ENCODE measurements around the gene THRAP3. TPM values are rescaled to one million over a fixed set of nuclear protein-coding genes. Genes with fewer than 3 reads are reported as not detected.

The THRAP3 gene
- total RNA-seq, 1 experiment from 2014 or later: 160 TPM

DNA sequence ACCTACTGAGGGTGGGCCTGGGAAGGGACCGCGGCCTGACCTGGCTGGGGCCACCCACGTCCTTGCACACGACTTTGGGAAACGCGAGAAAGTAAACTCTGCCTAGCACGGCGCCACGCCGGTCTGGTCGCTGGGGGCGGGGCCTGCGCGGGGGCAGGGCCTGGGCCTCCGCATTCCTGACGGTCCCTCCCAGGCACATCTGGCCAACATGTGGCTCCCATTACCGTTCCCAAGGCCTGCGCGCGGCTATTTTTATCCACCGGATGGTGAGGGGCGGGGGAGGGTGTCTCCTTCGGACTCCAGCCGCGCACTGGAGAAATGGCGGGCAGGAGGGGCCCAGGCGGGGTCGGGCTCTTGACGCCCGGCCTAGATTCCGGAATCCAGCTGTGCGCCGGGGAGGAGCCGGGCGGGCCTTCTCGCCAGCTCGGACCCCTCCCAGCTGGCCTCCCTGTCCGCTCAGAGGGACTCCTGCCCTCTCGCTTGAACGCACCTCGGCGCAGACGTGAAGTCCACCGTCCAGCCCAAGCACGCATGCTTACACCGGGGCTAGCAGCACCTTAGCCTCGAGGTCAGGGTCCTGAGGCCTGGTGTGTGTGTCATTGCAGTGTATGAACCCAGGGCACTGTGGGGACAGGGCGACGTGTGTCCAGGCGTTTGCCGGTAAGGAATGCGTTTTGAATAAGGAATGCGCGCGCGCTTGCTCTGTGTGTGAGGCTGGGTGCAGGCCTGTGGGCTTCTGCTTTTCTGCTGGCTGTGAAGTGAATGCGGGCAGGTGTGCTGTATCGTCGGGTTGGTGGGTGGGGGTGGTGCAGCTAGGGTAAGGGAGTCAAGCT lies 97.1 kb downstream of the THRAP3 start (continued):
- no peak for TF ChIP-seq FOXJ3 (CRISPR knock-in tag; IDR thresholded peaks at IDR 0.05; ENCODE audit: borderline replicate concordance)
- no peak for TF ChIP-seq RELA (CRISPR knock-in tag; IDR thresholded peaks at IDR 0.05; ENCODE audit: borderline replicate concordance)
- no peak for TF ChIP-seq PRRX2 (CRISPR knock-in tag; IDR thresholded peaks at IDR 0.05)
- TF ChIP-seq NFYB (CRISPR knock-in tag; conservative IDR thresholded peaks at IDR 0.05; ENCODE audit: low read depth): no peak
- TF ChIP-seq IRF2 (CRISPR knock-in tag; IDR thresholded peaks at IDR 0.05; ENCODE audit: borderline replicate concordance, low read depth): 0 out of 2 replicates have a peak, but pooled peaks have one; percentile 49
- TF ChIP-seq, protein P1, sequence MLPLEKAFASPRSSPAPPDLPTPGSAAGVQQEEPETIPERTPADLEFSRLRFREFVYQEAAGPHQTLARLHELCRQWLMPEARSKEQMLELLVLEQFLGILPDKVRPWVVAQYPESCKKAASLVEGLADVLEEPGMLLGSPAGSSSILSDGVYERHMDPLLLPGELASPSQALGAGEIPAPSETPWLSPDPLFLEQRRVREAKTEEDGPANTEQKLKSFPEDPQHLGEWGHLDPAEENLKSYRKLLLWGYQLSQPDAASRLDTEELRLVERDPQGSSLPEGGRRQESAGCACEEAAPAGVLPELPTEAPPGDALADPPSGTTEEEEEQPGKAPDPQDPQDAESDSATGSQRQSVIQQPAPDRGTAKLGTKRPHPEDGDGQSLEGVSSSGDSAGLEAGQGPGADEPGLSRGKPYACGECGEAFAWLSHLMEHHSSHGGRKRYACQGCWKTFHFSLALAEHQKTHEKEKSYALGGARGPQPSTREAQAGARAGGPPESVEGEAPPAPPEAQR (CRISPR knock-in tag; IDR thresholded peaks at IDR 0.05): no peak
- TF ChIP-seq, protein P2, sequence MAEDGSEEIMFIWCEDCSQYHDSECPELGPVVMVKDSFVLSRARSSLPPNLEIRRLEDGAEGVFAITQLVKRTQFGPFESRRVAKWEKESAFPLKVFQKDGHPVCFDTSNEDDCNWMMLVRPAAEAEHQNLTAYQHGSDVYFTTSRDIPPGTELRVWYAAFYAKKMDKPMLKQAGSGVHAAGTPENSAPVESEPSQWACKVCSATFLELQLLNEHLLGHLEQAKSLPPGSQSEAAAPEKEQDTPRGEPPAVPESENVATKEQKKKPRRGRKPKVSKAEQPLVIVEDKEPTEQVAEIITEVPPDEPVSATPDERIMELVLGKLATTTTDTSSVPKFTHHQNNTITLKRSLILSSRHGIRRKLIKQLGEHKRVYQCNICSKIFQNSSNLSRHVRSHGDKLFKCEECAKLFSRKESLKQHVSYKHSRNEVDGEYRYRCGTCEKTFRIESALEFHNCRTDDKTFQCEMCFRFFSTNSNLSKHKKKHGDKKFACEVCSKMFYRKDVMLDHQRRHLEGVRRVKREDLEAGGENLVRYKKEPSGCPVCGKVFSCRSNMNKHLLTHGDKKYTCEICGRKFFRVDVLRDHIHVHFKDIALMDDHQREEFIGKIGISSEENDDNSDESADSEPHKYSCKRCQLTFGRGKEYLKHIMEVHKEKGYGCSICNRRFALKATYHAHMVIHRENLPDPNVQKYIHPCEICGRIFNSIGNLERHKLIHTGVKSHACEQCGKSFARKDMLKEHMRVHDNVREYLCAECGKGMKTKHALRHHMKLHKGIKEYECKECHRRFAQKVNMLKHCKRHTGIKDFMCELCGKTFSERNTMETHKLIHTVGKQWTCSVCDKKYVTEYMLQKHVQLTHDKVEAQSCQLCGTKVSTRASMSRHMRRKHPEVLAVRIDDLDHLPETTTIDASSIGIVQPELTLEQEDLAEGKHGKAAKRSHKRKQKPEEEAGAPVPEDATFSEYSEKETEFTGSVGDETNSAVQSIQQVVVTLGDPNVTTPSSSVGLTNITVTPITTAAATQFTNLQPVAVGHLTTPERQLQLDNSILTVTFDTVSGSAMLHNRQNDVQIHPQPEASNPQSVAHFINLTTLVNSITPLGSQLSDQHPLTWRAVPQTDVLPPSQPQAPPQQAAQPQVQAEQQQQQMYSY (CRISPR knock-in tag; IDR thresholded peaks at IDR 0.05): 0 out of 2 replicates have a peak, but pooled peaks have one; percentile 27
- no peak for TF ChIP-seq ZNF317 (CRISPR knock-in tag; IDR thresholded peaks at IDR 0.05; ENCODE audit: borderline replicate concordance, low read depth)
- TF ChIP-seq ZNF232 (CRISPR knock-in tag; IDR thresholded peaks at IDR 0.05): peak; percentile 89
- no peak for TF ChIP-seq GTF2I (CRISPR knock-in tag; conservative IDR thresholded peaks at IDR 0.05)
- TF ChIP-seq ZBTB21 (CRISPR knock-in tag; IDR thresholded peaks at IDR 0.05; ENCODE audit: borderline replicate concordance): peak; percentile 66; the same call in 1 of the 2 replicates
- TF ChIP-seq, protein P3, sequence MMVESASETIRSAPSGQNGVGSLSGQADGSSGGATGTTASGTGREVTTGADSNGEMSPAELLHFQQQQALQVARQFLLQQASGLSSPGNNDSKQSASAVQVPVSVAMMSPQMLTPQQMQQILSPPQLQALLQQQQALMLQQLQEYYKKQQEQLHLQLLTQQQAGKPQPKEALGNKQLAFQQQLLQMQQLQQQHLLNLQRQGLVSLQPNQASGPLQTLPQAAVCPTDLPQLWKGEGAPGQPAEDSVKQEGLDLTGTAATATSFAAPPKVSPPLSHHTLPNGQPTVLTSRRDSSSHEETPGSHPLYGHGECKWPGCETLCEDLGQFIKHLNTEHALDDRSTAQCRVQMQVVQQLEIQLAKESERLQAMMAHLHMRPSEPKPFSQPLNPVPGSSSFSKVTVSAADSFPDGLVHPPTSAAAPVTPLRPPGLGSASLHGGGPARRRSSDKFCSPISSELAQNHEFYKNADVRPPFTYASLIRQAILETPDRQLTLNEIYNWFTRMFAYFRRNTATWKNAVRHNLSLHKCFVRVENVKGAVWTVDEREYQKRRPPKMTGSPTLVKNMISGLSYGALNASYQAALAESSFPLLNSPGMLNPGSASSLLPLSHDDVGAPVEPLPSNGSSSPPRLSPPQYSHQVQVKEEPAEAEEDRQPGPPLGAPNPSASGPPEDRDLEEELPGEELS (CRISPR knock-in tag; IDR thresholded peaks at IDR 0.05): peak; percentile 78
- no peak for TF ChIP-seq NR1H2 (CRISPR knock-in tag; IDR thresholded peaks at IDR 0.05)
- peak; percentile 89 for TF ChIP-seq MYBL2 (CRISPR knock-in tag; IDR thresholded peaks at IDR 0.05)
- peak; percentile 95 for TF ChIP-seq ETV6 (CRISPR knock-in tag; IDR thresholded peaks at IDR 0.05)
- TF ChIP-seq RORB (CRISPR knock-in tag; IDR thresholded peaks at IDR 0.05): no peak
- TF ChIP-seq, protein P4, sequence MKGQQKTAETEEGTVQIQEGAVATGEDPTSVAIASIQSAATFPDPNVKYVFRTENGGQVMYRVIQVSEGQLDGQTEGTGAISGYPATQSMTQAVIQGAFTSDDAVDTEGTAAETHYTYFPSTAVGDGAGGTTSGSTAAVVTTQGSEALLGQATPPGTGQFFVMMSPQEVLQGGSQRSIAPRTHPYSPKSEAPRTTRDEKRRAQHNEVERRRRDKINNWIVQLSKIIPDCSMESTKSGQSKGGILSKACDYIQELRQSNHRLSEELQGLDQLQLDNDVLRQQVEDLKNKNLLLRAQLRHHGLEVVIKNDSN (CRISPR knock-in tag; IDR thresholded peaks at IDR 0.05): peak; percentile 49
- TF ChIP-seq, protein P5, sequence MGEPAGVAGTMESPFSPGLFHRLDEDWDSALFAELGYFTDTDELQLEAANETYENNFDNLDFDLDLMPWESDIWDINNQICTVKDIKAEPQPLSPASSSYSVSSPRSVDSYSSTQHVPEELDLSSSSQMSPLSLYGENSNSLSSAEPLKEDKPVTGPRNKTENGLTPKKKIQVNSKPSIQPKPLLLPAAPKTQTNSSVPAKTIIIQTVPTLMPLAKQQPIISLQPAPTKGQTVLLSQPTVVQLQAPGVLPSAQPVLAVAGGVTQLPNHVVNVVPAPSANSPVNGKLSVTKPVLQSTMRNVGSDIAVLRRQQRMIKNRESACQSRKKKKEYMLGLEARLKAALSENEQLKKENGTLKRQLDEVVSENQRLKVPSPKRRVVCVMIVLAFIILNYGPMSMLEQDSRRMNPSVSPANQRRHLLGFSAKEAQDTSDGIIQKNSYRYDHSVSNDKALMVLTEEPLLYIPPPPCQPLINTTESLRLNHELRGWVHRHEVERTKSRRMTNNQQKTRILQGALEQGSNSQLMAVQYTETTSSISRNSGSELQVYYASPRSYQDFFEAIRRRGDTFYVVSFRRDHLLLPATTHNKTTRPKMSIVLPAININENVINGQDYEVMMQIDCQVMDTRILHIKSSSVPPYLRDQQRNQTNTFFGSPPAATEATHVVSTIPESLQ (CRISPR knock-in tag; IDR thresholded peaks at IDR 0.05): no peak
- TF ChIP-seq, protein P6, sequence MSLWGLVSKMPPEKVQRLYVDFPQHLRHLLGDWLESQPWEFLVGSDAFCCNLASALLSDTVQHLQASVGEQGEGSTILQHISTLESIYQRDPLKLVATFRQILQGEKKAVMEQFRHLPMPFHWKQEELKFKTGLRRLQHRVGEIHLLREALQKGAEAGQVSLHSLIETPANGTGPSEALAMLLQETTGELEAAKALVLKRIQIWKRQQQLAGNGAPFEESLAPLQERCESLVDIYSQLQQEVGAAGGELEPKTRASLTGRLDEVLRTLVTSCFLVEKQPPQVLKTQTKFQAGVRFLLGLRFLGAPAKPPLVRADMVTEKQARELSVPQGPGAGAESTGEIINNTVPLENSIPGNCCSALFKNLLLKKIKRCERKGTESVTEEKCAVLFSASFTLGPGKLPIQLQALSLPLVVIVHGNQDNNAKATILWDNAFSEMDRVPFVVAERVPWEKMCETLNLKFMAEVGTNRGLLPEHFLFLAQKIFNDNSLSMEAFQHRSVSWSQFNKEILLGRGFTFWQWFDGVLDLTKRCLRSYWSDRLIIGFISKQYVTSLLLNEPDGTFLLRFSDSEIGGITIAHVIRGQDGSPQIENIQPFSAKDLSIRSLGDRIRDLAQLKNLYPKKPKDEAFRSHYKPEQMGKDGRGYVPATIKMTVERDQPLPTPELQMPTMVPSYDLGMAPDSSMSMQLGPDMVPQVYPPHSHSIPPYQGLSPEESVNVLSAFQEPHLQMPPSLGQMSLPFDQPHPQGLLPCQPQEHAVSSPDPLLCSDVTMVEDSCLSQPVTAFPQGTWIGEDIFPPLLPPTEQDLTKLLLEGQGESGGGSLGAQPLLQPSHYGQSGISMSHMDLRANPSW (CRISPR knock-in tag; conservative IDR thresholded peaks at IDR 0.05; ENCODE audit: low read depth): no peak
- TF ChIP-seq, protein P7, sequence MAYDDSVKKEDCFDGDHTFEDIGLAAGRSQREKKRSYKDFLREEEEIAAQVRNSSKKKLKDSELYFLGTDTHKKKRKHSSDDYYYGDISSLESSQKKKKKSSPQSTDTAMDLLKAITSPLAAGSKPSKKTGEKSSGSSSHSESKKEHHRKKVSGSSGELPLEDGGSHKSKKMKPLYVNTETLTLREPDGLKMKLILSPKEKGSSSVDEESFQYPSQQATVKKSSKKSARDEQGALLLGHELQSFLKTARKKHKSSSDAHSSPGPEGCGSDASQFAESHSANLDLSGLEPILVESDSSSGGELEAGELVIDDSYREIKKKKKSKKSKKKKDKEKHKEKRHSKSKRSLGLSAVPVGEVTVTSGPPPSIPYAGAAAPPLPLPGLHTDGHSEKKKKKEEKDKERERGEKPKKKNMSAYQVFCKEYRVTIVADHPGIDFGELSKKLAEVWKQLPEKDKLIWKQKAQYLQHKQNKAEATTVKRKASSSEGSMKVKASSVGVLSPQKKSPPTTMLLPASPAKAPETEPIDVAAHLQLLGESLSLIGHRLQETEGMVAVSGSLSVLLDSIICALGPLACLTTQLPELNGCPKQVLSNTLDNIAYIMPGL (CRISPR knock-in tag; IDR thresholded peaks at IDR 0.05): peak; percentile 18; the same call in 1 of the 2 replicates
- TF ChIP-seq CREM (CRISPR knock-in tag; IDR thresholded peaks at IDR 0.05): peak; percentile 78; the same call in 1 of the 2 replicates
- TF ChIP-seq TP53 (CRISPR knock-in tag; IDR thresholded peaks at IDR 0.05): peak; percentile 41; the same call in 1 of the 2 replicates
- TF ChIP-seq, protein P8, sequence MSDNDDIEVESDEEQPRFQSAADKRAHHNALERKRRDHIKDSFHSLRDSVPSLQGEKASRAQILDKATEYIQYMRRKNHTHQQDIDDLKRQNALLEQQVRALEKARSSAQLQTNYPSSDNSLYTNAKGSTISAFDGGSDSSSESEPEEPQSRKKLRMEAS (CRISPR knock-in tag; IDR thresholded peaks at IDR 0.05): peak; percentile 96
